ENCODE data around the gene RPS23. TPM values are rescaled to one million over a fixed set of nuclear protein-coding genes. Genes with fewer than 3 reads are reported as not detected.

Gene RPS23
- total and polyA plus RNA-seq, 2 of the 8 experiments (the other 6 are each of a cell fraction or from before 2014, with no cell fraction given): 2,559 to 4,867 TPM

DNA sequence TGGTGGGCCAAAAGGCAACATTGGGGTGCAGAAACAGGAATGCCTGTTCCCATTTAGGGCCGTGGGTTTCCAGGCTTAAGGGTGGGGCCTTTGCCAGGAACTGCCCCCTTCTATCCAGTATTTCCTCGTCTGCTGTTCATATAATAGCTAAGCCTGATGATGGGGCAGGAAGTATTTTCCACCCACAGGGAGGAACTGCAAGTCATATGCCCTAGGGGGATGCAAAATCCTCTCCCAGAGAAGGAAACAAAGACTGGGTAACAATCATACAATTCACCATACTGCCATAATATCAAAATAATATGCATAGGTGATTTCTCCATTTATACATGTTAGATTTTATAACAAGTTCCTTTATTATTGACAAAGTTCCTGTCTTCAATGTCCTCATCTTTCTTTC, 20.5 kb upstream of the RPS23 start (continued):
- TF ChIP-seq RNF2 (IDR thresholded peaks at IDR 0.05; ENCODE audit: borderline replicate concordance, low read depth, low read length, missing control alignments, poor library complexity, severe bottlenecking) (no peak), MAFK (IDR thresholded peaks at IDR 0.05; ENCODE audit: low read depth, low read length) (no peak), KDM5A (IDR thresholded peaks at IDR 0.05; ENCODE audit: low read length) (no peak), ZNF274 (IDR thresholded peaks at IDR 0.05; ENCODE audit: borderline replicate concordance, extremely low read depth, low read length) (no peak), POU5F1 (IDR thresholded peaks at IDR 0.05; ENCODE audit: low read depth, low read length) (no peak), POLR2A (IDR thresholded peaks at IDR 0.05; ENCODE audit: control extremely low read depth in 1 of 2, low read depth in 2 of 2, low read length in 2 of 2) (no peak)
